Fibroblast of peridontal ligament (primary cell): ENCODE data around the gene EPHA6.
"Not testable (repeated sequence)": the region's sequence is repeated elsewhere in the genome, so short reads cannot be mapped to it uniquely, and the experiment has no call there.

Source experiments
- DNase-seq: peaks from one replicate; pipeline ENCODE4 v3.0.0-alpha.2; 2010; ENCODE audit errors: extremely low read depth

EPHA6 gene

DNA sequence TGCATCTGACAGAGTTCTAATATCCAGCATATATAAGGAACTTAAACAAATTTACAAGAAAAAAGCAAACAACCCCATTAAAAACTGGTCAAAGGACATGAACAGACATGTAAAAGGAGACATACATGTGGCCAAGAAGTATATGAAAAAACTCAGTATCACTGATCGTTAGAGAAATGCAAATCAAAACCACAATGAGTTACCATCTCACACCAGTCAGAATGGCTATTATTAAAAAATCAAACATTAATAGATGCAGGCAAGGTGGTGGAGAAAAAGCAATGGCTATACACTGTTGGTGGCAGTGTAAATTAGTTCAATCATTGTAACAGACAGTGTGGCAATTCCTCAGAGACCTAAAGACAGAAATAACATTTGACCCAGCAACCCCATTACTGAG is 806.1 kb downstream of the EPHA6 start:
- DNase-seq = not testable (repeated sequence)

DNA sequence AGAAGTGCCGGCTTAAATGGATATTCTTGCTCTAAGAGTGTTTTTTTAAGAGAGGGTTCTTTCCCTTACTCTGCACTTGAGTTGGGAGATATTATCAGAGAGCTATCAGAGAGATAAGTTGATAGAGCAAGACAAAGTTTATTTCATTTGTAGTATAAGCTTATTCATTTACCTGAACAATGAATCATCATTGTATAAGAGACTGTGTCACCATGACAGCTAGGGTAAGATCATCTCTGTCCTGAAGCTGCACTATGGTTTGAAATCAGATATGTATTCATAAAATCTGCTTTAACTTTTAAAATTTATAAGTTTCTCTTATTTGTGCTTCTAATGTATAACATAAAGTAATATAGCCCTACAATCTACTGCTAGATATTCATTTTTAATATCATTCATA is 822.1 kb downstream of the EPHA6 start:
- no peak for DNase-seq

DNA sequence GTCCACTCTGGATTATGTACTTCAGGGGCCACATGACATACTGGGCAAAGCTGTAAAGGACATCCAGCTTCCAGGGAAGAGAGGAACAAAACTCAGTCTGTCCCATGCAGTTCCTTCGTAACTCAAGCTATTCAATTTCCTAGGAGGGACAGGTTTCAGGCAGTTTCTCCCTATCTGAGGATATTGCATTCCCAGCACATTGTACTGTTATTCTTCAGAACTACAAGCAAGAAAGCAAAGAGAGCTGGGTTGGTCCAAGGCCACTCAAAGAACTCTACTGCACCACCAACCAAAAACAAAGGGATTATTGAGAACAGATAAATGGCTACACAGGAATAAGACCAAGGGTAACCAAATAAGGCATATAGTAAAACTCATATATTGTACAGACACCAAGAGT is 832.5 kb downstream of the EPHA6 start:
- DNase-seq = no peak

DNA sequence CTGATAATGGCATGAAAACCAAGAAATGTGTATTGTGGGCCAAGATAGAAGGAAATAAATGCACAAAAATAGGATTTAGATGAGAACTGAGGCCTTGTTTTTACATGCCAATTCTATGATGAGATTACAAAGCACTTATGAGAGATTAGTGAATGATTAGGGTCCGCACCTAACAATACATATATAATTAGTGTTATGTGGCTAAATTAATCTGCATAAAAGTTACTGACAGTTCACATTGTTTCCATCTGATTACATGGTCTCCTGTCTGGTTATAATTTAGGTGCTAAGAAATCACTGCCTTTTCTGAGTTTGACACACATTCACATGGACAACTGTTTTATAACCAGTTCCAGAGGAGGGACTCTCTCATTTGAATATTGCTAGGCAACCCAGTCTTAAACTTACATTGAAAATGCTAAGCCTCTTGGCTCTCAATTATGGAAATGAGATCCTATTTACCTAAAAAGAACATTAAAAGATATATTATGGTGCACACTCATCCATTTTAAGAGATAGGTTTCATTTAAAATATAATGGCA is 833.1 kb downstream of the EPHA6 start:
- DNase-seq = no peak

DNA sequence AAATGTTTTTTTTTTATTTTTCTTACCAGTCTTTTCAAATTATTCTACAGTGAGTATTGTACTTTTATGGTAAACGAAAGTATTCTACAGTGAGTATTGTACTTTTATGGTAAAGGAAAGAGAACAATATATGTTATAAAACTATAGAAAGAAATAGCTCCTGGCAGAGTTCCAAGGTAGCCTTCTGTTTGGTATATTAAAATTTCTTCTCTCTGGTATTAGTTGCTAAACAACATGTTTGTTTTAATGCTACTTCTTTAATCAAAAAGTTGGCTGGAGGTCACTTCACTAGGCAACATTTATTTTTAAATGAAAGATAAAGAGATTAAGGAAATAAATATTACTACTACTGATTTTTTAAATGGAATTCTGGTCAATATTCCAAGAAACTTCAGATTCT is 841.6 kb downstream of the EPHA6 start:
- no peak for DNase-seq

DNA sequence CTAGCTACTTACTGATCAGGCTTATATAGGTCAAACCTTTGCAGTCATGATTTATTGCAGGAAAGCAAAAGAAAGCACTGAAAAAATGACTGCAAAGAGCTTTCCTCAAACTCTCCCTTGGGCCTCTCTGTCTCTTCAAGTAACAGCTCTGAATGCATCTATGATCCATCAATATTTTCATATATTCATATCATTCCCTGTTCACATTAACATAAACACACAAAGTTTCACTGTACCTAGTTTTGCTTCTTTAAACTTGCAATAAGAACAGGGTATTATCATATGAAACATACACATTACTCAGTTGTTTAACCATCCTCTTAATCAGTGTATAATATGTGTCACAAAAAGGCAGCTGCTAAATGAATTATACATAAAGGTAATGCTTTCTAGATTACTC is 842.2 kb downstream of the EPHA6 start:
- no peak for DNase-seq

DNA sequence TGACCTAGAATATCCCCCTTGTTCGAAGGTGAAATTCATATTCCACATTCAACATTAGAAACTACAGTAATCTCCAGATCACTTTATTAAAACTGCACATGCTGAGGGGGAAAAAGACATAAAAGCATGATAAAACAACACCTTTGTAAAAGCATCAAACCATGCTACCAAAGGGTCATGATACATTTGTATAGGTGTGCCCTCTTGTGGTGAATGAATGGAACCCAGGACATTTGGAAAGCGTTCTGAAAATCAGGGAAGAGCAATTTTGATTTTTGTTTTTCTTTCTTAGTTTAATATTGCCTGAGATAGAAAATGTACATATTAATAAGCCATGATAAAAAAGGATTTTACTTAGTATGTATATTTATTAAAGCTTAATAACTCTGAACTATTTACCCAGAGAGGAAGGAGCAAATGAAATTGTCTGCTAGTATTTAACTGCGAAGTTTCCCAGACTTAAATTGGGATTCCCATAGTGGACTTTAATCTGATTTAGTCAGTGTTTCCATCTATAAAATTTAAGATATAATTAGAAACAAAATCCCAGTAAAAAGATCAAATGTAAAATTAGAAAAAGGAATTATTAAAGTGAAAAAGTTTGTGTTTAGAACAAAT is 844.4 kb downstream of the EPHA6 start:
- DNase-seq = peak; percentile 4

DNA sequence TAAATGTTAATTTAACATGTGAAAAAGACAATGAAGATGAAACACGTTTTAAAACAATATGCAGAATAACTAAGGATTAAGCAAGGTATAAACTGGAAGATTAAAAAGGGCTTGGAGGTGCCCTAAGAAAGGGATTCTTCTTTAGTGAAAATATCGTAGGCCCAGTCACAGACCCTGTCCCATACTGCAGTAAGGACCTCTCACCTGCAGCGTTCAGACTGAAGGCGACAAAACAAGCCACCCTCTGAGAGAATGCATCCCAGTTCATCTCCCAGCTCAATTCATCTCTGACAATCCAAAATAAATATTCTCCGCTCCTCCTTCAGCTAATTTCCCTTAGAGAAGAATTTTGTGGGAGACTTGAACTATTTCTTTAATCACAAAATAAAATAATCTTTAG is 847.9 kb downstream of the EPHA6 start:
- DNase-seq = no peak

DNA sequence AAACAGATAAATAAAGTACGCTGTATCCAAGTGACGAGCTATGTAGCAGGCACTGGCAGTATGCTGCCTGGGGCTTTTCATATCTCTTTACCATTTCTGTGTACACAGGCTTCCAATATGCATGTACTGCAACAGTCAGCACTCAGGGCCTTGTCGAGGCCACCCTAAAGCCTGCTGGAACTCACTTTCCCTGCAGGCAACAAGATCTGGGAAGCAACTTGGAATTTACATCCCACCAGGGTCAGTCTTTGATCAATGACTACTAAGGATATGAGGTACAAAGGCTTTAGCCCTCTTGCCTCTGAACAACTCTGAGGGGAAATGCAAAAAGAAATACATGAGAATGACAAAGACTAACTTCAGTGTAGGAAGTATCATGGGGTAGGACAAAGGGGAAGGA is 848.4 kb downstream of the EPHA6 start:
- no peak for DNase-seq

DNA sequence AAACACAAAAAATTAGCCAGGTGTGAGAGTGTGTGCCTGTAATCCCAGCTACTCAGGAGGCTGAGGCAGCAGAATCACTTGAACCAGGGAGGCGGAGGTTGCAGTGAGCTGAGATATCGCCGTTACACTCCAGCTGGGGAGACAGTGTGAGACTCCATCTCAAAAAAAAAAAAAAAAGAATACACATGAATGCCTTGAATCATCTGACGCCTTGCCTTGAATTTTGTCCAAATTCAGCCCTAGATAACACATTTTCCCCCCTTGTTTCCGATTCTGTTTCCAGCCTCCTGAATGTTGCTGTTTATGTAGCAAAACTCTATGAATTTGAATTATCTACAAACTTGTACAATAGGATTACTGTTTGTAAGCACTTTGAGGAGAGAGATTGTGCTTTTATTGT is 851.5 kb downstream of the EPHA6 start:
- no peak for DNase-seq

DNA sequence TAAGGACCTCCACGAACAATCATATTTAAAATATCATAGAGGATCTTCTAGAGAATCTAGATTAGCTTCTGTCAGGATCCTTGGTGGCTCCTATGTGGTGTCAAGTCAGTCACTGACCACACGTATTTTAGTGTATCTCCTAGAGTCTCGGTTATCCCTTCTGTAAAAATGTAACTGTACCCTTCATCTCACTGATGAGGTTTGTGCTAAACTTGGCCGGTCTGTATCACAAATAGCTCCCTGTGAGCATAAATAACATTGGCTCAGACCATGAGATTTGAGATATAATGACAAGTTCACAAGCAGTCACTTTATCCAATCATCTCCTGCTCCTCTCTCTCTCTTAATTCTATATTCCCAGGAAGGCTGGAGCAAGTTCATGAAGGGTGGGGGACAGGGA is 856.6 kb downstream of the EPHA6 start:
- no peak for DNase-seq

DNA sequence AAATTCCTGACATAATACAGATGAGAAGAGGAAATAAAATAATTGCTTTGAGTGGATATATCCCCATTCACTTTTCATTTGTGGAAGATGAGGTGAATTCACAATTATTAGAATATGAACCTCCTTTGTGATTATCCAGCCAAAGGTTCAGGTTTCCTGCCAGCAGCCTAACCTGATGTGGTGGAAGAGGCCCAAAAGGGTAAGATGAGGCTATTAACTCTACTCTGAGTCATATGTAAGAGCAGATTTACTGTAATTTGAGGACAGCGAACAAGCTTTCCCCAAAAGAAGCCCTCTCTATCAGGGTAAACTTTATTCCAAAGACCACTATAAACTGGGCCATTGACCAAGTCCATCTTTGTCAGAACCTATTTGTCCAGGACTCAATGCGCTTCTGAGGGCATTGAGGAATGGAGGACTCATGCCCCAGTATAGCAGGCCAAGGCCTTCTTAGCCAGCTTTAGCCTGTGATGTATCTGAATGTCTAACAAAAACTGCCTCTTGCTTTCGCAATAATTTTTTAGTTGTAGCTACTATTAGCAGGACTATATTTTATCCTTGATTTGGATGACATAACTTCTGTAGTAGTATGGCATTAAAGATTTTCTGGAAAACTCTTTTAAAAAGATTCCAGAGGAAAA is 859.1 kb downstream of the EPHA6 start:
- DNase-seq = no peak

DNA sequence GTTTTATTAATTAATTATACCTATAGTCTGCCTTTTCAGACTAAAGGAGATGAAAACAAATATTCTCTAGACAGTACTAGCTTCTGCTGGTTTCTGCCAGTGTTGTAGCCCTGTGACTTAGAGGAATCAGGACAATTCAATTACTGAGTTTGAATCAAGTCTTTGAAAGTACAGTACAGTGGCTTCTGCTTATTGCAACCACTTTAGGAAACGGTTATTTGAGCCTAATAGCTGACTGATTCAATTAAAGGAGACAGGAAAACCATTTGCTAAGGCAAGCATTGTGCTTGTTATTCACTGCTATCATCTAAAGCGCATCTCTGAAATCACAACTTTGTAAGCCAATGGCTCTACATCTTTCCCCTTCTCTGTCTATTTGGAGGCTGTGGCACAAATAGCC is 860.1 kb downstream of the EPHA6 start:
- DNase-seq = no peak

DNA sequence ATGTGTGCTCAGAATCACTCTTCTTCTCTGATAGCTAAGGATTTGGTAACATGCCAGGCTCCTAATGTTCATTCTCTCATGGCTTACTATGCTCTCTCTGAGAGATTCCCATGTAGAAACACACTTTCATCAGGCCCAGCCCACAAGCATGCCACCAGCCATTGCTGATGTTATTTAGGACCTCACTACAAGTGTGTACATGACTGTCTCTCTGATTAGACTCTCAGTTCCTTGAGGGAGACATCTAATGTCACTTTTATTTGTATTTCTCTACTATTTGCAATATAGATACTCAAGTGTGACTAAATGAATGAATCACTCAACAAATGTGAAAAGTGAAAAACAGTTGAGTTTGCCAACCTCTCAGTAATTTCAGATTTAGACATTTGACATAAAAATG is 865.8 kb downstream of the EPHA6 start:
- DNase-seq = no peak

DNA sequence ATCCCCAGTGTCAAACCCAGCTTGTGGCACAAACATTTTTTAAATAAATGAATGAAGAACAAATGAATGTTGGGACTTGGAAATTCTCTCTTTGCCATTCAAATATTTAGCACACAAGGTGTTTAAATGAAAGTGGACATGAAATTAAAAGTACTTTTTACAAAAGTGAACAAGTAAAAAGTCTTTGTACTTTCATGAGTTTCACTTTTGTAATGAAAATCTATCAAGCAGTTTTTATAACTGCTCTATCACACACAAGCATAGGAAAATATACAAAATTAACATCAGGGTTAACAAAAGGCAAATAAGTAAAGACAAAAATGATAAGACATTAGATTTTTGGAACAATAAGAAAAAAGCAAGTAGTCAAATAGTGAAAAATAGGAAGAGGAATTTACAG is 866.3 kb downstream of the EPHA6 start:
- DNase-seq = no peak

DNA sequence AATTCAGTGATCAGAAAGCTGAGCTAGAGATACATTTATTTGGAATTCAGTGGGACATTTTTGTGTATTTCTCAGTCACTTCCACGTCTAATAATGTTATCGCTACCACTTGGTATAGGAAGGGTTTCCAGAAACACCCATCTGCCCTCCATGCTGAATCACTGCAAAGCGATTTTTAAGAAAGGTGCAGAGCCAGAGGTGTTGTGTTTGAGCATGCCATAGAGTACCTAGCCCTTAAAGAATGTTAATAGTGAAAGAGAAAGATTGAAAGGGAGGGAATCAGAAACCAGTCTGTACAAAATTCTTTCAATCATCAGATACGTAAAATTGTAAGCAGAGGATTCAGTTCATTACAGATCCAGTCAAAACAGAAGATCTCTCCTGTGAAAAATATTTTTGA is 870.1 kb downstream of the EPHA6 start:
- DNase-seq = no peak

DNA sequence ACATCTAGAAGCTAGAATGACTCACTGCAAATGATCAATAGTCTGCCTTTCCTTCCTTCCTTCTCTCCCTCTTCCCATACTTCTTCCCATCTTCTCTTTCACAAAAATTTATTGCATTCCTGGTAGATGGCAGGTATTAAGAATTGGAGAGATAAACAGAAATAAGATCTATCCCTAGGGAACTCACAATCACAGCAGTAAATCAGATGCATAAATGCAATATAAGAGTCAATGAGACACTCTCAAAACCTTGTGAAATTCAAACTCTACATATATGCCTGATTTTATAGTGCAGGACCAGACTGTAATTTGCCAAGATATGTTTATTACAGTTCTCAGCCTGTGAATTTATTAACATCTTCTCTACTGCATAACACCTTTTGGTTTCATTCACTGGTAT is 871.9 kb downstream of the EPHA6 start:
- DNase-seq = no peak

DNA sequence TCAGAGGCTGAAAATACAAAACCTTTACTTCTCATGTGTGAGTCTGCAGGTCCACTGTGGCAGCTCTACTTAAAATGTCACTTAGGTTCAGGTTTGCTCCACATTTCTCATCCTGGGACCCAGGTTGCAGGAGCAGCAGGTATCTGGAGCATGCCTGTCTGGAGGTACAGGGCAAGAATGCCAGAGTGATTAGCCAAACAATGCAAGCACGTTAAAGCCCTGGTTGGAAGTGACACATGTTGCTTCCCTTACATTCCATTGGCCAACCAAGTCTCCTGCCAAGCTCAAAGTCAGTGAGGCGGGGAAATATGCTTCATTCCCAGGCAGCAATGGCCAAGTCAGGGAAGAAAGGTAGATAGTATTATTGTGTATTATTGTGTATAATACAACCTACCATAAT is 873.3 kb downstream of the EPHA6 start:
- DNase-seq = no peak

DNA sequence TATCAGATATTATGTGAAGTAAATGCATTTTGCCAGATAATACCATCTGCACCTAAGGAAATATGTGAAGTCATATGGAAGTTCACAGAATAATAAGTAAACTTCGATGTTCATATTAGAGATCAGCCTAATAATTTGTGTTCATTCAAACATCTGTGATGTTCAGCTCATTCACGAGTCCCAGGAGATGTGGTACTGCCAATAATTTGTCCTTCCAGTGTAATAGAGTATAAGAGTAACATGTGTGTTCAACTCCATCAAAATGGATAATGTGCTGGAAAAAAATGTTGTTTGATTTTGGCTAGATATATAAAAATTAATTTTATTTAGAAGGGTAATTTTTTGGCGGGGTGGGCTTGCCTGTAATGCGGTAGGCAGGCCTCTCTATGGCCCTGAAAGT is 874.7 kb downstream of the EPHA6 start:
- no peak for DNase-seq

DNA sequence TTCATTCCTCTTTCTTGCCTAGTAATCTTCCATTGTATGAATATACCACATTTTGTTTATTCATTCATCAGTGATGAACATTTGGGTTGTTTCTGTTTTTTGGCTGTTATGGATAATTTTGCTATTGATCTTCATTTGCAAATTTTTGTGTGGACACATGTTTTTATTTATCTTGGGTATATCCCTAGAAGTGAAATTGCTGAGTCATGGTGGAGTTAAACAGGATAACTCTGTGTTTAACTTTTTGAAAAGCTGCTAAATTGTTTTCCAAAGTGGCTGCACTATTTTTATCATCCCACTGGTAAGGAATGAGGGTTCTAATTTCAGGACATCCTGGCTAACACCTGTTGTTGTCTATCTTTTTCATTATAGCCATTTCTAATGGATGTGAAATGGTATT is 875.6 kb downstream of the EPHA6 start:
- DNase-seq = no peak

DNA sequence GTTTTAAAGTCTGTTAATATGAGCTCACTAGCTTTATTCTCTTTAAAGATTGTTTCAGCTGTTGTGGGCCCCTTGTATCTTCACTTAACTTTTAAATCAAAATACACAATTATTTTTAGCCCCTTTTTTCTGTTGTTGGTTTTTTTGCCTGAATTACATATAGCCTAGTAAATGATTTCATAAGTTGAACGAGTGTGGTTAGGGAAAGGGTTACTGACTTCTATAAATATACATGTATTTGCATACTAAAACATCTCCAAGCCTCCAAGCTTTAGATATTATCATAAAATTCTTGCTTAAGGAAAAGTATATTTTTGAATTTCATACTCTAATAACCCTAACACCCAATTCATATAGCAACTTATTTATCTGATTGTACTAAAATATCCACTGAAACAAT is 877.0 kb downstream of the EPHA6 start:
- DNase-seq = no peak

DNA sequence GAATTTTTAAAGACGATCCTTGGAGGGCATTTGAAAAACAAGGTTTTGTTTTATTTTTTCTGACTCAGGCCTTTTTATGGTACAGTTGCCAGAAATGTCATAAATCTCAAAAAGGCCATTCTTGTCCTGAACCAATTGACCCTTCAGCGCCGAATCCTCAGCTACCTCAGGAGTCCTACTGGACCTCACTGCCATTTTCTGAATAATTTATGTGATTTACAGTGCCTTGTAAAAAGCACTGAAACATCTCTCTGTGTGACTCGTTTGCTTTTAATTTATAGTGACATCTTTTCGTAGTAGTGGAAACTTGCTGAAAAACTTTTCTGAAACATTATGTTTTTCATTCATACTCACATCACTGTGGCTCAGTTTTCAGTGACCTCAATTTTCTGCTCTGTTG is 878.0 kb downstream of the EPHA6 start:
- DNase-seq = no peak

DNA sequence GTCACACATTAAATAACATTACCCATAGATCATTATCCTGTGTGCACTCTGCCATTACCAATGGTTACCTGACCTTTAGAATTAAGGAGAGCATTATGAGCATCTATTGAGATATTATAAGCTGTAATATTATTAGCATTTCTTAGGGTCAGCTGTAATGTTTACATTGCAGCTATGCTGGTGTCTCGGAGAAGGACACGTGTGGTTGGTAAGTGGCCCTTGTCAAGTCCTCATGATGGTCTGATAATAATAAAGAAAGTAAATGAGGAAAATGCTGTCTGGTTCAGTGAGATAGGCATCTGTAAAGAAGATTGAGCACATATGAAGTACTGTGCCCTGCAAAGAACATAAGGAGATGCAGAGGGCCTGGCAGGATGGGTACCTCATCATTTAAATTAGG is 878.4 kb downstream of the EPHA6 start:
- DNase-seq = no peak

DNA sequence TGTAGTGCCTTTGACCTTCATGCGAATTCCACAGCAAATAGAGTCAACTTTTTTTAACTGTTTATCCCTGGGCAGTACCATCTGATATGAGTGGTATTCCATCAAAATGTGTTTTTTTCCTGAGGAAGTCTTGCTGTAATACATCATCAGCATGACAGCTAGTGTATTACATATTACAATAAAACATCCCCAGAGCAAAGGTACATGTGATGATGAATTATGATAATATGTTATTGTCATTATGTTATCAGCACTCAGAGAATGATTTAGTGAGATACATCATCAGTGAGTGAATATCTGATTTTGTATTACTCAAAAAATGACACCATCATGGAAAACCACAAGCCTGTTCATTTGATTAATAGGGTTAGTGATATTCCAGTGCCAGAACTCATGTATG is 880.5 kb downstream of the EPHA6 start:
- no peak for DNase-seq
